ENCODE results near the gene ADSL.
"Not testable (repeated sequence)": the region's sequence is repeated elsewhere in the genome, so short reads cannot be mapped to it uniquely, and the experiment has no call there.

The ADSL gene

DNA sequence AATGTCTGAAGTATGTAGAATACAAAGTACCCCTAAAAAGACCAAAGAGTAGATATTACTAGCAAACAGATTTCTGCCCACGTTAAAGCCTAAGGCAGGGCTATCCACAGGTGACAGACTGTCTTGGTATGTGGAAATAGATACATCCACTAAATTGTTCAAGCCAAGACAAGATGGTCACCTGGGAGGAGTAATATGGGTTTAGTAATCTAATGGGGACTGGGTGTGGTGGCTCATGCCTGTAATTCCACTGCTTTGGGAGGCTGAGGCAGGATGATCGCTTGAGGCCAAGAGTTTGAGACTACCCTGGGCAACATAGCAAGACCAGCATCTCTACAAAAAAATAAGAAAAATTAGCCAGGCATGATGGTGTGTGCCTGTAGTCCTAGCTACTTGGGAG, 31.6 kb downstream of the ADSL start:
- DNase-seq (ENCODE audit: low read depth) = no peak
- no peak overlapping the region for H3K4me3 ChIP-seq (ENCODE audit: low read length)
- TF ChIP-seq, protein P1, sequence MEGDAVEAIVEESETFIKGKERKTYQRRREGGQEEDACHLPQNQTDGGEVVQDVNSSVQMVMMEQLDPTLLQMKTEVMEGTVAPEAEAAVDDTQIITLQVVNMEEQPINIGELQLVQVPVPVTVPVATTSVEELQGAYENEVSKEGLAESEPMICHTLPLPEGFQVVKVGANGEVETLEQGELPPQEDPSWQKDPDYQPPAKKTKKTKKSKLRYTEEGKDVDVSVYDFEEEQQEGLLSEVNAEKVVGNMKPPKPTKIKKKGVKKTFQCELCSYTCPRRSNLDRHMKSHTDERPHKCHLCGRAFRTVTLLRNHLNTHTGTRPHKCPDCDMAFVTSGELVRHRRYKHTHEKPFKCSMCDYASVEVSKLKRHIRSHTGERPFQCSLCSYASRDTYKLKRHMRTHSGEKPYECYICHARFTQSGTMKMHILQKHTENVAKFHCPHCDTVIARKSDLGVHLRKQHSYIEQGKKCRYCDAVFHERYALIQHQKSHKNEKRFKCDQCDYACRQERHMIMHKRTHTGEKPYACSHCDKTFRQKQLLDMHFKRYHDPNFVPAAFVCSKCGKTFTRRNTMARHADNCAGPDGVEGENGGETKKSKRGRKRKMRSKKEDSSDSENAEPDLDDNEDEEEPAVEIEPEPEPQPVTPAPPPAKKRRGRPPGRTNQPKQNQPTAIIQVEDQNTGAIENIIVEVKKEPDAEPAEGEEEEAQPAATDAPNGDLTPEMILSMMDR (conservative IDR thresholded peaks at IDR 0.05; ENCODE audit: low read depth, low read length) = no peak

DNA sequence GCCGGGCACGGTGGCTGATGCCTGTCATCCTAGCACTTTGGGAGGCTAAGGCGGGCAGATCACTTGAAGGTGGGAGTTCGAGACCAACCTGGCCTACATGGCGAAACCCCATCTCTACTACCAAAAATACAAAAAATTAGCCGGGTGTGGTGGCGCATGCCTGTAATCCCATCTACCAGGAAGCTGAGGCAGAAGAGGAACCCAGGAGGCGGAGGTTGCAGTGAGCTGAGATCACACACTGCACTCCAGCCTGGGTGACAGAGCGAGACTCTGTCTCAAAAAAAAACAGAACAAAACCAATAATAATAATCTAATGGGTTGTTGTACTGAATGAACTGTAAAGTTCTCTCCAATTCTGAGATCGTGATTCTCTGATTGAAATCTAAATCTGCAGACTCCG, 32.1 kb downstream of the ADSL start:
- DNase-seq (ENCODE audit: low read depth); H3K4me3 ChIP-seq (ENCODE audit: low read length): not testable (repeated sequence)

DNA sequence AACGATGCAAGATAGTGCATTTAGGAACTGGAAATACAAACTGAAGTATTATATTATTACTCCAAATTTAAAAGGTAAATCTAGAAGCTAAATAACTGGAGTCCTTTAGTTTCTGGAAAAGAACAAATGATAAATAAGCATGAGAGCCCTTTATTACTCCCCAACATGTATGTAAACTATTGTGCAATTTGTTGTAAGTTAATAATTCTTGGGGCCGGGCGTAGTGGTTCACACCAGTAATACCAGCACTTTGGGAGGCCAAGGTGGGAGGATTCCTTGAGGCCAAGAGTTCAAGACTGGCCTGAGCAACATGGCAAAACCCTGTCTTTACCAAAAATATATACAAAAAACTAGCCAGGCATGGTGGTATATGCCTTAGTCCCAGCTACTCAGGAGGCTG, 35.2 kb downstream of the ADSL start:
- no peak for DNase-seq (ENCODE audit: low read depth)
- H3K4me3 ChIP-seq (ENCODE audit: low read length) = no peak overlapping the region
- TF ChIP-seq, protein P1 (conservative IDR thresholded peaks at IDR 0.05; ENCODE audit: low read depth, low read length) = no peak

DNA sequence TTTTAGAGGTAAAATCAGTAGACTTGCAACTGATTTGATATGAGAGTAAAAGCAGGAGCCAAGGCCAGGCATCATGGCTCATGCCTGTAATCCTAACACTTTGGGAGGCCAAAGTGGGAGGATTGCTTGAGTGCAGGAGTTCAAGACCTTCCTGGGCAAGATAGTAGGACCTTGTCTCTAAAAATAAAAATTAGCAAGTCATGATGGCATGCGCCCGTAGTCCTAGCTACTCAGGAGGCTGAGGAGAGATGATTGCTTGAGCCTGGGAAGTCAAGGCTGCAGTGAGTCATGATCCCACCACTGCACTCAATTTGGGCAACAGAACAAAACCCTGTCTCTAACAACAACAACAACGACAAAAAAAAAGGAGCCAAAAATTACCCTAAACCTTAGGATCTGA, 37.6 kb downstream of the ADSL start:
- DNase-seq (ENCODE audit: low read depth) = no peak
- no peak overlapping the region for H3K4me3 ChIP-seq (ENCODE audit: low read length)
- TF ChIP-seq, protein P1 (conservative IDR thresholded peaks at IDR 0.05; ENCODE audit: low read depth, low read length) = no peak

DNA sequence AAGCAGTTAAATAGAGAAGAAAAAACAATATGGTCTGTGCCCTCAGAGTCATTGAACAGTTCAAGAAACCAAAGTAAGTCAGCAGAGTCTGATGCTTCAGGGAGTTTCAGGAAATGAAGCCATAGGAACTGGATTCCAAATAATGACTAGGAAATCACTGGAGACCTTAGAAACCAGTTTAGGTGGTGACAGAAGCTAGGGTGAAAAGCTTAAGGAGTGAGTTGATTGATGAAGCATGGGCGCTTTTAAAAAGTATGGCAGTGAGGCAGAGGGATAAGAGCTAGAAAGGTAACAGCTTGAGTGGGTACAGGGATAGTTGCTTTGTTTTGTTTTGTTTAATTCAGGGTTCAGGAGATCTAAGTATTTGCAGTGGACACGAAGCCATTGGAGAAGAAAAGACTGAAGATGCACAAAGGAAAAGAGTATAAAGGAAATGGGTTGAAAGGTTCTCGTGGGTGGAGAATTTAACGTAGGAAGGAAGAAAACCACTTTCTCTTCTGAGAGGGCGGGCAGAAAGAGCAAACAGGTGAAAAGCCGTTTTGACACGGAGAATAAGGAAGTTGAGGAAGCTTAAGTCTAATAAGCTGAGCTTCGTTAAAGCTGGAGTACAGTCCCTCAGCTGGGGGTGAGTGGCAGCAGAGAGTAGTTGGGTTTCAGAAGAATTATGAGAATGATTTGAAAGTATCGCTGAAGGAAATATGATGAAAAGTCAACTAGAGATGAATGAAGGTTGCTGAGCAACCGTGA, 38.9 kb downstream of the ADSL start:
- TF ChIP-seq, protein P1 (conservative IDR thresholded peaks at IDR 0.05; ENCODE audit: low read depth, low read length) = no peak
- no peak for DNase-seq (ENCODE audit: low read depth)

DNA sequence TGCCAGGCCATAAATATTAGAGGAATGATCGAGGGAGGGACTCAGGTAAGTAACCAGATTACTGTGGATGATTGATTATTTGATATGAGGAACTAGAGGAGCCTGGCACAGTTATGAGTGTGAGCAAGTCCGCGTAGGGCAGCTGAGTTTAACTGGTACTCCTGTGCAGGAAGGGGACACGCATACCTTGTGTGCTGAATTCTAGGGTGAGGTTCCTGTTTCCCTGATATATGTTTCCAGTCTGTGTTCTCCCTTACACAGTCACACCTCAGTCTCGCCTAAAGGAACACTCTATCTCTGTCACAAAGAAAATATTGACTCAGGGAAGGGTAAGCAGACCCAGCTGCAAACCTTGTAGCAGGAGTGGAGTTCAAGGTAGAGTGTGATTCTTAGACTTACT, 41.4 kb downstream of the ADSL start:
- TF ChIP-seq, protein P1 (conservative IDR thresholded peaks at IDR 0.05; ENCODE audit: low read depth, low read length) = no peak
- no peak overlapping the region for H3K4me3 ChIP-seq (ENCODE audit: low read length)
- no peak for DNase-seq (ENCODE audit: low read depth)

More for the DNA sequence above, 38.9 kb downstream of the ADSL start:
- no peak overlapping the region for H3K4me3 ChIP-seq (ENCODE audit: low read length)

DNA sequence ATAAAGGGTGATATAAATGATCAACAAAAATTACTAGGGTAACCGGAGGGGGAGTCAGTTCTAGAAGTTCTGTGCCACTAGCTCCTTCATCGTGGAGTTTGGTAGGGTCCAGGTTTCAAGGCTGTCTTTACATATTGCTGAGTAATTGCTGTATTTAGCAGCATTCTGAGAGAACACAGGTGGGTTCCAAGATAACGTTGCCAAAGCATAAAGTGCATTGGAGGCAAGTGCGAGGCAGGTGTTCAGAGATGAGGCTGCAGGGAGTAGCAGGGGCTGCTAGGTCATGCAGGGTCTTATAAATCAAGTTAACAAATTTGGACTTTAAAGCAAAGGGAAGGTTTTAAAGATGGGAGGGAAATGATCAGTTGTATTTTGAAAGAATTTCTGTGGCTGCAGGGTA, 41.9 kb downstream of the ADSL start:
- H3K4me3 ChIP-seq (ENCODE audit: low read length) = no peak overlapping the region
- TF ChIP-seq, protein P1 (conservative IDR thresholded peaks at IDR 0.05; ENCODE audit: low read depth, low read length) = no peak
- DNase-seq (ENCODE audit: low read depth) = no peak

Measured in retinal pigment epithelial cell (primary cell).